HG02852 (cell line): ENCODE data around the gene SDE2.
"Not testable (repeated sequence)": the region's sequence is repeated elsewhere in the genome, so short reads cannot be mapped to it uniquely, and the experiment has no call there.

Source experiments
- ATAC-seq: cut with Tn5 transposase; IDR thresholded peaks from one replicate; pipeline ENCODE4 v1.9.1; 2021; ENCODE audit warnings: mild to moderate bottlenecking, moderate library complexity; ENCODE audit not compliant: unreplicated experiment

SDE2 gene

DNA sequence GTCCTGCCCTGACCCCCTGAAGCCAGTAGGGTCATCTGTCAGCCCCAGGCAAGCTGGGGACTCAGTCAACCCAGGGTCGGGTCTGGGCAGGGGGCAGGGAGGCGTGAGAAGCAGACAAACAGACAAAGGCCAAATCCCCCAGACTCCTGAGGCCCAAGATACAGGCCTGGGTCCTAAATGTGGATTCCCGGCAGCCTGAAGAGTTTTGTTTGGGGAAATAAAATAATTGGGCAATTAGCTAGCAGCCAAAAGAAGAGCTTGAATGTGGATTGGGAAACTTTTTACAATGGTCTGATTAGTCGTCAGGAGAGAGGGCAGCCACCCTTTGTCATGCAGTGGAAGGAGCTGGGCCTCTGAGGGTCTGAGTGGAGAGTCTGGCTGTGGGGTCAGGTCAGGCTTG is 53.6 kb downstream of the SDE2 start:
- ATAC-seq, result no peak

DNA sequence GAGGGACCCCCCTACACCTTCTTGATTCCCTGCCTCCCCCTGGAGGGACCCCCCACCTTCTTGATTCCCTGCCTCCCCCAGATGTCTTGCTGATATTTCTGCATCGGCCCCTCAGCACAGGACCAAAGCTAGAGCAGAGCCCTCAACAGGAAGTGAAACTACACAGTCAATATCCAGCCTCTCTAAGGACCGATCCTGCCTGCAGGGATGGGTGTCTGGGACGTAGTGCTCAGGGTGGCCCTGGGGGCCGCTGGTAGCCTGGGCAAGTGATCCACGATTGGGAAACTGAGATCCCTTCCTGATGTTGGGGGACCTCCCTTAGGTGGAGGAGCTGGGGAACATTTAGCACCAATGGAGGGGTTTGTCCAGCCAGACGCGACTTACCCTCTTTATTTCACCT is 54.2 kb downstream of the SDE2 start:
- peak; percentile 71 for ATAC-seq

DNA sequence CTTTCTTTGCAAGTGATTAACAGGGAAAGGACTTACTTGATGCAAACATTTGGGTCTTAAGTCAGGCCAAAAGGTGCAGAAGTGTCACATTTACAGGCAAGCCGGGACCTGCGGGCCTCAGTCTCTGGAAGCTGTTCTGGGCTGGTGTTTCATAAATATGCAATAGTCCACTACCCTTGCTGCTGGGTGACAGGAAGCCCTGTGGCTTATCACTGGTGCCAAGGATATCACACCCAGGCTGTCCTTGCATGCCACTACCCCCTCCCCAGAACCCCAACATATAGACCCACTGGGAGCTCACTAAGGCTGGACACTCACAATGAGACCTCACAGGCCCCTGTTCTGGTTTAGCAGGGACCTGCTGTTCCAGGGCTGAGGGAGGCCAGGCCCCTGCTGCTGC is 54.8 kb downstream of the SDE2 start:
- ATAC-seq, result no peak

GRCh38 chr1:225943582-225943981 is 55.6 kb downstream of the SDE2 start:
- no peak for ATAC-seq

DNA sequence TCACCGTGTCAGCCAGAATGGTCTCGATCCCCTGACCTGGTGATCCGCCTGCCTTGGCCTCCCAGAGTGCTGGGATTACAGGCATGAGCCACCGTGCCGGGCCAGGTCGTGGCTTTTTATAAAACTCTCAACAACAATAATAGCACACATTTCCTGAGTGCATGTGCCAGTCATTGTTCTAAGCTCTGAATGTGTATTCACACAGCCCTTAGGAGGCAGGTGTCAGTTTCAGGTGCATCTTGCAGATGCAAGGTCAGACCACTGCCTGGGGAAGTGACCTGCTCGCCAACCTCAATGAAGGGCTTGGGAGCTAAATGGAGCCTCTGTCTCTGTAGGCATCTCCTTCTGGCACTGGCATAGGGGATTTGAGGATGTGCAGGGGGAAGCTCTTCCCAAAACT is 56.6 kb downstream of the SDE2 start:
- ATAC-seq, result peak; percentile 74

DNA sequence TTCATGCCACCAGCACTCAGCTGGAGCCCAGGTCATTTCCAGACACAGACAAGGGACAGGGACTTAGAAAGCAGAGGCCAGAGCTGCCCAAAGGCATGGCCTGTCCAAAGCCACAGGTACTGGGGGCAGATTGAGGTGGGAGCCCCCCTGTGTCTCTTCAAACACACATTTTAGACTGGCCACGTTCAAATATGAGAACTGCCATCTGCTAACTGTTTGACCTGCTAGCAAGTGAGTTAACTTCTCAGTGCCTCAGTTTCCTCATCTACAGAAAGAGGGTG is 57.3 kb downstream of the SDE2 start:
- no peak for ATAC-seq

DNA sequence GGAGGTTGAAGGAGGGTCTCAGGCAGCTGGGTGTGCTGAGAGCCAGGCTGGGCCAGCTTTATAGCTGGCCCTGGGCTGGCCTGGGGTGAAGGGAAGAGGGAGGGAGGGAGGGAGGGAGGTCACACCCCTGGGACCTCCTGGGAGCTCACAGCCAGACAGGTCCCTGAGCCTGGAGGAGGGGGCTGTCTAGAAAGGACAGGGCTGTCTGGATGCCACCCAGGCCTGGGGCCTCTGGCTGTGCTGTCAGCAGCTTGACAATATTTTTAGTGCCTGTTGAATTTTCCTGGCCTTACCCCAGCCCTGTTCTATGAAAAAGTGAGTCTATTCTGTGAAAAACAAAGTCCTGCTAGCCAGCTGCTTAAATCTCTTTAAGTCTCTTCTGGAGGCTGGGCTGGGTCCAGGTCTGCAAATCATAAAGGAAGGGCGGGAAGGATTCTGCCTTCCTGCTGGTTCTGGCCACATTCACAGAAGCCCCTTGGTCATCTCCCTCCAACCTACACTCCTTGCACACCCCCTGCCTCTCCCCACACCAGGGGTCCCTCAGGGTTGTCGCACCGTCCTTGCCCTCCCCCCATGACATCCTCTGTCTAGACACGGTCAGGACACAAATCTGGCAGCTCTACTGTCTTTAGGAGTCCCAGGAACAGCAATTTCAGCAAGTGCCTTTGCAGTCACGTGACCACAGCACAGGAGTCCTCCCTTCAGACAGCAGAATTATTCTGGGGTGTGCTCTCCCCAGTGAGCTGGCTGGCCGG is 57.8 kb downstream of the SDE2 start, which contains the start of gene LEFTY2:
TSS of gene LEFTY2 (minus strand) at position 34 of the 755 bp plus-strand sequence. CDS start 80 bp downstream, outside the sequence.
- no peak for ATAC-seq

DNA sequence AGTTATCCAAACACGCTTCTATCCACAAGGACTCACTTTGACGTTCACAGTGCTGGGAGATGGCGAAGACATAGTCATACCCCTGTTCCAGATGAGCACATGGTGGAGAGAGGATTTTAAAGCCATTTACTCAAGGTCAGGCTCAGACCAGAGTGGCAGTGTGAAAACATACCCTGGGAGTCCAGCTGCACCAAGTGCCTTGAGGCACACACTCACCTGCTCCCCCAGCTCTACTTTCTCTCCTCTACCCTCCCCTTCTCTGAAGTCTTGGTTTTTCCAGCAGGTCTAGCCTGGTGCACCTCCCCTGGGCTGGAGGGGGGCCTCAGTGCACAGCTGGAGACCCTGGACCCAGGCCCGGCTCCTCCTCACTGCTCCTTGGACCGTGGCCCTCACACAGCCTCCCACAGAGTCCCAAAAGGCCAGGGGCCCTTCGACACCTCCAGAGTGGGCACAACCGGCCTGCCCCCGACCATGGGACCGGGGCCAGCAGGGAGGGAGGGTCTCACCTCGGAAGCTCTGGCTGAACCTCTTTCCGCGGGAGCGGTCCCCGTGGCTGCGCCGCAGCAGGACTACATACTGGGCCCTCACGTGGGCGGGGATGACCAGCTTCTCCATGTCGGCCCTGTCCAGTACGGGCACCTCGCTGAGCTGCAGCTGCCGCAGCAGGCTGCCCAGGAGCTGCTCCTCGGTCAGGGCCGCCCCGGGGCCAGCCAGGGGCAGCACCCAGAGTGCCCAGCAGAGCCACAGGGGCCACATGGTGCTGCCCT is 58.6 kb downstream of the SDE2 start:
- ATAC-seq, result no peak

GRCh38 chr1:225939939-225940310 is 59.2 kb downstream of the SDE2 start:
- ATAC-seq, result not testable (repeated sequence)

- not testable (repeated sequence) for ATAC-seq
These were observed 59.8 kb downstream of the SDE2 start for GRCh38 chr1:225939097-225939938.

GRCh38 chr1:225937048-225937968 is 61.8 kb downstream of the SDE2 start:
- no peak for ATAC-seq

- no peak for ATAC-seq
These were observed 62.6 kb downstream of the SDE2 start for GRCh38 chr1:225936523-225936922.

GRCh38 chr1:225936086-225936485 is 63.1 kb downstream of the SDE2 start:
- ATAC-seq, result not testable (repeated sequence)

- ATAC-seq, result no peak
These were observed 64.4 kb downstream of the SDE2 start for GRCh38 chr1:225934711-225935110.

- no peak for ATAC-seq
These were observed 66.1 kb downstream of the SDE2 start for GRCh38 chr1:225933072-225933471.
